Stimulated activated CD8-positive, alpha-beta memory T cell treated with anti-CD3 and anti-CD28 coated beads, Interleukin-12 subunit alpha, Interleukin-12 subunit beta, amount 100 ng/mL, for 1 hour (primary cell): ENCODE results near the gene KRTAP20-4.

ENCODE experiments used
- DNase-seq: peaks from one replicate; pipeline ENCODE4 v3.0.0-alpha.2; 2020; ENCODE audit warnings: low read depth

The KRTAP20-4 gene

DNA sequence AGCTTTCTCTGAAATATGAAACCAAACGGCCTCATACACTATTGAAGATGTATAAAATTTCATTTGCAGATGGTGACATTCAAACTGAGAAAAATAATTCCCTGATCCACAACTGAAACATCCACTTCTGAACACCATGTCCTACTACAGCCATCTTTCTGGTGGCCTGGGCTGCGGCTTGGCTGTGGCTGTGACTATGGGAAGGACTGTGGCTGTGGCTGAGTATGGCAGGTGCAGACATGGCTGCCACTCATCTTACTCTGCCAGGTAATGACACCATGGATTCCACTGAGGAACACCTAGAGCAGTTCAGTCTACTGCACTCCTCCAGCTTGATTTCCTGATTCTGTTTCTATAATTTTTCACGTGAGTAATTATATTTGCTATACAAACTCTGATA, at the start of gene KRTAP20-4:
TSS of gene KRTAP20-4 (plus strand) at position 106 of the 400 bp plus-strand sequence.
- DNase-seq = no peak

GRCh38 chr21:30577766-30578165, 42.7 kb upstream of the KRTAP20-4 start:
- no peak for DNase-seq

DNA sequence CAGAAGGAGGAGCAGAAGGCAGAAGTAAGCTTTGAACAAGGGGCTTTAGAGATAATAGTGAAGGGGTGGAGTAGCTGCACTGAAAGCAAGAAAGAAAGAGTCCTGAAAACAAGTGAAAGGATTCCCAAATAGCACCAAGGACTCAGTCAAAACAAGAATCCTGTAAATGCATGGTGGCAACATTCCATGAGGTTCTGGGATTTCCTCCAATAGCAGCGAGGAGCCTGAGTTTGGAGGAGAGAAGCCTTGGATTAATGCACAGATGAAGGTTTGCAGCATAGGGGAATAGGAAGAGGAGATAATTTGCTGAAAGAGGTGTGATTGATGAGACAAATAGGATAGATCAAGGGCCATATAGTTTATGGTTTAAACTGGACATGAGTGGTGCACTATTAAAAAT, 41.1 kb upstream of the KRTAP20-4 start:
- no peak for DNase-seq

DNA sequence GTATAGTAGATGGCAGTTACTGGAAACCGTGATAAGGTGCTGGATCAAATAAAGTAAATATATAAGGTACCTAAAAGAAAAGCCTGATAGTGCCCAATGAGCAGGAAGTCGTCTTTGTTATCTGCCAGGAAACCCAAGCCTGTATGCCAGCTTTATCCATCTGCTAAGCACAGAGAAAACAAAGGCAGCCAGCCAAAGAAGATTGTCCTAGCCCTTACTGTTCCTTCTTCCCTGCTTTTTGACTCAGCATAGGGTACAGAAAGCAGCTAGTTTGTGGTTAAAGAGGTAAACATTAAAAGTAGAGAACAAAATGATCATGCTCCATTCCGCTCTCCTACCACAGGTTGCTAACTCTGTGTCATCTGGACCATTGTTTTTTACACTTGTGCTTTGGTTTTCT, 40.3 kb upstream of the KRTAP20-4 start:
- DNase-seq = no peak

DNA sequence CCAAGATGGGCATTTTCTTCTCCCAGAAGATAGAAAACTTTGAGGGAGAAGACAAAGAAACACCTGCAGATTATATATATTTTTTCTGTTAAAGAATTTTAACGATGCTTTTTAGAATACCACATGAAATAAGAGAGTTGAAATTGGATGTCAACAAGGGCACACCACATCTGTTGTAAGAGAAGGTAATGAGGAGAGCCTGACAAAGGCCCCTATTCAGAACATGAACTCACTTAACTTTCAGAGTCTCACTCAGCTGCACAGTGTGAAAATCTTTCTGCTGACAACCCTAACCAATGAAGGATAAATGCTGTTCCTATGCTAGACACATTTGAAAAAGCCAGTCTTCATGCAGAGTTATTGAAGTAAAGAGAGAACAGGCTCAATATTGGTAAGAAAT, 37.6 kb upstream of the KRTAP20-4 start:
- DNase-seq = no peak

GRCh38 chr21:30590297-30590696, 30.1 kb upstream of the KRTAP20-4 start, which contains the start of gene KRTAP22-2:
TSS of gene KRTAP22-2 (minus strand) at chr21:30590397.
- no peak for DNase-seq

DNA sequence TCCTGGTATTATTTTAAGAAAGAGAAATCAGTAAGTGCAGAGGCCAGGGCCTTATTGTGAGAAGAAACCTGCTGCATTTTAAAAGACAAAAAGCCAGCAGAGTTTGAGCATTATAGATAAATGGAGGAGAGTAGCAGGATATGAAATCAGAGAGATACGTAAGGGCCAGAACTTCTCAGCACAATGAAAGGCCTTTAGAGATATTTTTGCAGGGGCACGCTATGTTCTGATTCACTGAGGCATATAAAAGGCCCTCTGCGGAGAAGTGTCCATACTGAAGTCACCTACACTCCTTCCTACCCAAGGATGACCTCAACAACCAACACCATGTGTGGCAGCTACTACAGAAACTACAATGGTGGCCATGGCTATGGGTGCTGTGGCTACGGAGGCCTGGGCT, 28.3 kb upstream of the KRTAP20-4 start, which contains the start of gene KRTAP6-3:
TSS of gene KRTAP6-3 (plus strand) at position 301 of the 400 bp plus-strand sequence. CDS start at position 307, 6 bp downstream.
- no peak for DNase-seq

DNA sequence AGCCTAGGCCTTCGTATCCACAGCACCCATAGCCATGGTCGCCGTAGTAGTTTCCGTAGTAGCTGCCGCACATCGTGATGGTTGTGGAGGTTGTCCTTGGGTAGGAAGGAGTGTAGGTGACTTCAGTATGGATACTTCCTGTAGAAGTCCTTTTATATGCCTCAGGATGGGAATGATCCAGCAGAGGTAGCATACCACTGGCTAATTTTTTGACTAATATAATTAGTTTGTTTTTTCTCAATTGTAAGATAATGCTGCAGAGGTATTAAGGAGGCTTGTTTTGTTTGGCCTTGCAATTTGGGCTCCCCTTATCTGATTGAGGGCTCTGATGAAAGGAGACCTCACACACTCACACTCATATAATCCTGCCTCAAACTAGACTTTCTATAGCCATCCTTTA, 21.6 kb upstream of the KRTAP20-4 start, which contains the start of gene KRTAP6-2:
TSS of gene KRTAP6-2 (minus strand) at position 101 of the 400 bp plus-strand sequence. CDS start at position 73, 28 bp downstream.
- DNase-seq = no peak

DNA sequence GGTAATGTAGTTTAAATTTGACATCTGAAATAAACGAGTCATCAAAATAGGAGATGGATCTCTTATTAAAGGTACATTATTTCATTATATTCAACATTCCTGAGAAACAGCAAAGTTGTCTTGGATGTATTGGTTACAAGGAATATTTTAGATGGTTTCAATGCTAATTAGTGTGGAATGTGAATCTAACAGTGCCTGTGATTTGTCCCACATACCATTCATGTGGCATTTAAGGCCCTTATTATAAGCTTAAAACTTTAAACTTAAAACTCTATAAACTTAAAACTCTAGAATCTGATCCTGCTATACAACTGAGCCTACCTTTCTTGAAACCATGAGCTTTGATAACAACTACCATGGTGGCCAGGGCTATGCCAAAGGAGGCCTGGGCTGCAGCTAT, 19.6 kb upstream of the KRTAP20-4 start, which contains the start of gene KRTAP22-1:
TSS of gene KRTAP22-1 (plus strand) at position 301 of the 400 bp plus-strand sequence.
- no peak for DNase-seq

DNA sequence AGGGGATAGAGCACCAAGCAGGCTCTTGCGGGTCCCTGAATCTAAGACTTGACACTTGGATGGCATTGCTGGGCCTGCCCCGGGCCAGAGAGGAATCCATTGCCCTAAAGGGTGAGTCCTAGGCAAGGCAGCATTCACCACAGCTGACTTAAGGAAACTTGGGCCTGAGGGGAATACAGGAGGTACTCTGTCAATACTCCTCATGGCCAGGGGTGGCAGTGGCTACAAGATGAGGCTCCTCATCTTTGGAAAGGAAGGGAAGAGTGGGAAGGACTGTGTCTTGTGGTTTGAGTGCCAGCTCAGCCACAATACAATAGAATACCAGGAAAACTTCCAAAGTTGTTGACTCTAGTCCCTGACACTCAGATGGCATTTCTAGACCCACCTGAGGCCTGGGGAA, 14.5 kb upstream of the KRTAP20-4 start:
- no peak for DNase-seq

GRCh38 chr21:30612132-30612531, 8.3 kb upstream of the KRTAP20-4 start:
- no peak for DNase-seq

GRCh38 chr21:30613836-30614235, 6.6 kb upstream of the KRTAP20-4 start, which contains the start of gene KRTAP6-1:
TSS of gene KRTAP6-1 (minus strand) at chr21:30613930. CDS start at chr21:30613904, 26 bp downstream.
- no peak for DNase-seq

GRCh38 chr21:30615199-30615598, 5.2 kb upstream of the KRTAP20-4 start:
- DNase-seq = no peak

GRCh38 chr21:30616125-30616524, 4.3 kb upstream of the KRTAP20-4 start, which contains the start of gene KRTAP20-1:
TSS of gene KRTAP20-1 (plus strand) at chr21:30616425. CDS start at chr21:30616455, 30 bp downstream.
- no peak for DNase-seq

DNA sequence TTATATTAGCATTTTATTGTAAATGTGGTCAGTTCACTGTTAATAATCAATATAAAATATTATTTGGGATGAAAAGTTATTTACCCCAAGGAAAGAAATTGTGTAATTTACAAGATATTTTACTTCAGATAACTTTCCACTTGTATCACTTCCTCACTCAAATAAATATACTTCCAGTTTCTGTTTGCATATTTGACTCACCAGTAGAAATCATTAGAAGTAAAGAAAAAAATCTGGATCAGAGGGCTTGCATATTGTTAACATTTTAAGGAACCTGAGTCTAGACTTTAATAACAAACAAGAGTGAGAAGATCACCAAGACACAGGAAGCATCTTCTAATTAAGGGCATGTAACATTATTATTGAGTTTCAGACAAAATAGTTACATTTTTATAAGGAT, 347 bp upstream of the KRTAP20-4 start:
- no peak for DNase-seq

GRCh38 chr21:30623362-30623761, 2.9 kb downstream of the KRTAP20-4 start:
- no peak for DNase-seq

DNA sequence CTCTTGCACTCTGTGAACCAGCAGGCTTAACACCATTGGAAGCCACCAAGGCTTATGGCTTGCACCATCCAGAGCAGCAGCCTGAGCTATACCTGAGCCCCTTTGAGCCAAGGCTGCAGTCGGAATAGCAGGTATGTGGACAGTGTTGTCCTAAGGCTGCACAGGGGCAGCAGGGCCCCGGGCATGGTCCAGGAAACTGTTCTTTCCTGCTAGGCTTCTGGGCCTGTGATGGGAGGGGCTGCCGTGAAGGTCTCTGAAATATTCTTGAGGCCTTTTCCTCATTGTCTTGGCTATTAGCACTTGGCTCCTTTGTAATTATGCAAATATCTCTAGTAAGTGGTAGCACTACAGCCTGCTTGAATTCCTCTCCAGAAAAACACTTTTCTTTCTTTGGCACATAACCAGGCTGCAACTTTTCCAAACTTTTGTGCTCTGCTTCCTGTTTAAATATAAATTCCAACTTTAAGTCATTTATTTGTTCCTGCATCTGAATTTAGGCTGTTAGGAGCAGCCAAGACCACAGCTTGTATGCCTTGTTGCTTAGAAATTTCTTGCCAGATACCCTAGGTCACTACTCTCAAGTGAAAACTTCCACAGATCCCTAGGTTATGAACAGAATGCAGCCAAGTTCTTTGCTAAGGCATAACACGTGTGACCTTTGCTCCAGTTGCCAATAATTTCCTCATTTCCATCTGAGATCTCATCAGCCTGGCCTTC, 5.2 kb downstream of the KRTAP20-4 start:
- no peak for DNase-seq

DNA sequence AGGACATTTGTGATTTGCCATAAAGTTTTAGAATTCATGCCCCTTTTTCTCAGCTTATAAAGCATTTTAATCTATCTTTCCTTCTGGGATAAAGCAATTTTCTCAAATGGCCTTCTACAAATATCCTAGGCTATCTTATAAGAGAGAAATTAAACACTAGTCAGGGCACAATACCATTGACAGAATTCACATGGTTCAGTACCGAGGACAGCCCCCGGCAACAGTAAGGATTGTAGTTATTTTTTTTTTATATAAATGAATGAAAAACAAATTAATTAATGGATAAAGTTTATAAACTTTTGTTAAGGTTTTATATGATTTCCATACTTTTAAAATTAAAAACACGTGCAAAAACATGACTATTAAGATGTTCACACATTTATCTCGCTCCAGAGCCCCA, 7.7 kb downstream of the KRTAP20-4 start:
- DNase-seq = no peak

- DNase-seq = no peak
Measured at GRCh38 chr21:30629200-30629599, 8.8 kb downstream of the KRTAP20-4 start.

DNA sequence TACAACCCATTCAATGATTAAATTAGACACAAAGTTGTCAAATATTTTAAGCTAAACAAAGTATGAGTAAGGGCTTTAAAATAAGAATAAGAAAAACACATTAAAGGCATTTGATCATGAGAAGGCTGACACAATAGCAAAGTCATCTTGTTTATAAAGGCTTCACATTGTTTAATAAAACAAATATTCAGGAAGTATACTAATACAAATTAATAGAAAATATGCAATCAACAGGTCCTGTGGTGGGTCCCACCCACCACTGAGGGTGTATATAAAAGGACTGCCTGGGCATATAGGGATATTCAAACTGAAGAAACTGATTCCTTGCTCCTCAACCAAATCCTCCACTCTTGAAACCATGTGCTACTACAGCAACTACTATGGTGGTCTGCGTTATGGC, 14.5 kb downstream of the KRTAP20-4 start, which contains the start of gene KRTAP20-2:
TSS of gene KRTAP20-2 (plus strand) at position 301 of the 400 bp plus-strand sequence. CDS start at position 359, 58 bp downstream.
- no peak for DNase-seq

DNA sequence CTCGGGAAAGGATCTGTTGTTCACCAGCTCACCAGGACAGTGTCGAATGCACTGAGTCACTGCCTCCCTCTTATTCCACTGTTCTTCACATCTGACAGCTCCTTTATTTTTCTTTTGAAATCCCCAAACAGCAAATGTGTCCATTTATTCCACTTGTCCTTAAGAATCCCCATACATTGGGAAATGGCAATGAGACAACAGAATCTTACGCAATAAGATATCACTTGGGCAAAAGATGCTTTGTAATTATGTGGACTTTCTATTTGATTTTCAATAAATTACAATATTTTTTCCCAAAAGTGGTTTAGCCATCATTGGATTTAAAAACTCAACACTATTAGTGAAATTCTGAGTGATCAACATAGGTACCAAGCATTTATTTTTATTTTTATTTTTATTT, 18.3 kb downstream of the KRTAP20-4 start:
- DNase-seq = no peak

DNA sequence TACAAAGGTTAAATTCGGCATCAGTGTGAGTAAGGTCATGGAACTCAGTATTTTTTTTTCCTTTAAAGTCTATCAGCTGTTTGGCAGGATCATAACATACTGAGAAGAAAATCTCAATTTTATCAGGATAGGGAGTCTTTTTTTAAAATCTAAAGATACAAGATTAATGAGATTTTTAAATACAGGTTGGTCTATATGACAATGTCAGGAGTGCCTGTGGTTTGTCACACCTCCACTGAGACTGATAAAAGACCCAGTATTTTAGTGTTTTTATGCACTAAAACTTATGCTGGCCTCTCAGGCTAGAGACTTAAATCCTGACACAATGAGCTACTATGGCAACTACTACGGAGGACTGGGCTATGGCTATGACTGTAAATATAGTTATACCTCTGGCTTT, 22.1 kb downstream of the KRTAP20-4 start, which contains the start of gene KRTAP20-3:
TSS of gene KRTAP20-3 (plus strand) at position 301 of the 400 bp plus-strand sequence.
- no peak for DNase-seq

- no peak for DNase-seq
Measured at GRCh38 chr21:30646904-30647414, 26.5 kb downstream of the KRTAP20-4 start.
